WERI-Rb-1 (cell line): ENCODE measurements around the gene PLEKHG3.

ENCODE experiments used
- DNase-seq: peaks from one replicate; pipeline ENCODE4 v3.0.0-alpha.2; 2020
- H3K27ac ChIP-seq: fragments of 250-450 bp; sonication (Bioruptor Pico); 2 replicates; pipeline ENCODE4 v1.5.1; 2020; ENCODE audit warnings: mild to moderate bottlenecking, moderate library complexity
- H3K27me3 ChIP-seq: fragments of 250-450 bp; sonication (Bioruptor Pico); 2 replicates; pipeline ENCODE4 v1.5.1; 2021; ENCODE audit warnings: mild to moderate bottlenecking, low read depth, moderate library complexity; ENCODE audit not compliant: insufficient read depth, severe bottlenecking
- H3K36me3 ChIP-seq: fragments of 250-450 bp; sonication (Bioruptor Pico); 2 replicates; pipeline ENCODE4 v1.5.1; 2020; ENCODE audit warnings: mild to moderate bottlenecking, moderate library complexity
- H3K4me3 ChIP-seq: 2 replicates; pipeline ENCODE4 v1.5.1; 2011; ENCODE audit warnings: low read depth, mild to moderate bottlenecking, control low read depth, low read length
- H3K9me3 ChIP-seq: fragments of 250-450 bp; sonication (Bioruptor Pico); 2 replicates; pipeline ENCODE4 v1.5.1; 2021; ENCODE audit warnings: mild to moderate bottlenecking, moderate library complexity; ENCODE audit not compliant: severe bottlenecking
- CTCF ChIP-seq: IDR thresholded peaks from 2 replicates; pipeline ENCODE4 v1.5.1; 2011; ENCODE audit warnings: low read depth, mild to moderate bottlenecking, control low read depth, inconsistent platforms, low read length

Gene PLEKHG3

GRCh38 chr14:64683264-64683663, 21.0 kb upstream of the PLEKHG3 start:
- no peaks in the 10 kb centered on the region for H3K36me3 ChIP-seq
- H3K27me3 ChIP-seq = no peaks in the 10 kb centered on the region
- TF ChIP-seq CTCF = no peak
- H3K4me3 ChIP-seq = no peak overlapping the region
- no peak overlapping the region for H3K27ac ChIP-seq
- DNase-seq = no peak
- H3K9me3 ChIP-seq = no peaks in the 10 kb centered on the region

GRCh38 chr14:64684091-64684490, 20.1 kb upstream of the PLEKHG3 start:
- Histone ChIP-seq H3K4me3 (no peak overlapping the region), H3K27me3 (no peaks in the 10 kb centered on the region), H3K36me3 (no peaks in the 10 kb centered on the region), H3K27ac (no peak overlapping the region), H3K9me3 (no peaks in the 10 kb centered on the region)
- TF ChIP-seq CTCF = no peak
- no peak for DNase-seq

- H3K27me3 ChIP-seq = no peaks in the 10 kb centered on the region
- no peak overlapping the region for H3K27ac ChIP-seq
- no peak for TF ChIP-seq CTCF
- H3K36me3 ChIP-seq = no peaks in the 10 kb centered on the region
- no peak overlapping the region for H3K4me3 ChIP-seq
- H3K9me3 ChIP-seq = no peaks in the 10 kb centered on the region
- peak; percentile 54 for DNase-seq
Measured at GRCh38 chr14:64685371-64686281, 18.6 kb upstream of the PLEKHG3 start.

- Histone ChIP-seq H3K27ac (no peak overlapping the region), H3K36me3 (no peaks in the 10 kb centered on the region), H3K9me3 (no peaks in the 10 kb centered on the region), H3K4me3 (no peak overlapping the region), H3K27me3 (no peaks in the 10 kb centered on the region)
- DNase-seq = no peak
- TF ChIP-seq CTCF = no peak
Measured at GRCh38 chr14:64686282-64686615, 18.0 kb upstream of the PLEKHG3 start.

- Histone ChIP-seq H3K27ac (no peak overlapping the region), H3K36me3 (no peaks in the 10 kb centered on the region), H3K27me3 (no peaks in the 10 kb centered on the region), H3K9me3 (no peaks in the 10 kb centered on the region), H3K4me3 (no peak overlapping the region)
- TF ChIP-seq CTCF = no peak
- DNase-seq = no peak
Measured at GRCh38 chr14:64688031-64688430, 16.2 kb upstream of the PLEKHG3 start.
